ENCODE measurements around the gene HNRNPM.

DNA sequence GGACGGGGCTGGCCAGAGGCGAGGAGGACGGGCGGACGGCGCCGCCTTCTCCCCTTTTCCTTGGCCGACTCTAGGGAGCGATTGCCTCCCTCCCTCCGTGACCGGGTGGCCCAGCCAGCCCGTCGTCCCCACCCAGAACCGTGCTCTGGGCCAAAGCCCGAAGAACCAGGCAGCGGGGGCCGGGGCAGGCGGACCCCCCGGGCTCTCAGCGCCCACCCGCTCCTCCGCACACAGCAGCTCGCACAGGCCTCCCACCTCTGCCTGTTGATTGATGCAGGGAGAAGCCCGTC lies 41.0 kb upstream of the HNRNPM start:
- TF ChIP-seq, protein P1, sequence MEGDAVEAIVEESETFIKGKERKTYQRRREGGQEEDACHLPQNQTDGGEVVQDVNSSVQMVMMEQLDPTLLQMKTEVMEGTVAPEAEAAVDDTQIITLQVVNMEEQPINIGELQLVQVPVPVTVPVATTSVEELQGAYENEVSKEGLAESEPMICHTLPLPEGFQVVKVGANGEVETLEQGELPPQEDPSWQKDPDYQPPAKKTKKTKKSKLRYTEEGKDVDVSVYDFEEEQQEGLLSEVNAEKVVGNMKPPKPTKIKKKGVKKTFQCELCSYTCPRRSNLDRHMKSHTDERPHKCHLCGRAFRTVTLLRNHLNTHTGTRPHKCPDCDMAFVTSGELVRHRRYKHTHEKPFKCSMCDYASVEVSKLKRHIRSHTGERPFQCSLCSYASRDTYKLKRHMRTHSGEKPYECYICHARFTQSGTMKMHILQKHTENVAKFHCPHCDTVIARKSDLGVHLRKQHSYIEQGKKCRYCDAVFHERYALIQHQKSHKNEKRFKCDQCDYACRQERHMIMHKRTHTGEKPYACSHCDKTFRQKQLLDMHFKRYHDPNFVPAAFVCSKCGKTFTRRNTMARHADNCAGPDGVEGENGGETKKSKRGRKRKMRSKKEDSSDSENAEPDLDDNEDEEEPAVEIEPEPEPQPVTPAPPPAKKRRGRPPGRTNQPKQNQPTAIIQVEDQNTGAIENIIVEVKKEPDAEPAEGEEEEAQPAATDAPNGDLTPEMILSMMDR (IDR thresholded peaks at IDR 0.05 in 2 of 3, conservative IDR thresholded peaks at IDR 0.05 in 1 of 3; ENCODE audit: borderline replicate concordance in 1 of 3, insufficient read depth in 1 of 3, low read depth in 2 of 3, low read length in 2 of 3) = no peak
- no peak for TF ChIP-seq CEBPB (IDR thresholded peaks at IDR 0.05; ENCODE audit: low read depth)
- TF ChIP-seq POLR2AphosphoS5 (IDR thresholded peaks at IDR 0.05; ENCODE audit: low read depth, low read length) = no peak
- TF ChIP-seq POLR2A (IDR thresholded peaks at IDR 0.05; ENCODE audit: borderline replicate concordance, extremely low read depth, insufficient read depth, insufficient read length) = no peak
- no peak for TF ChIP-seq EZH2 (IDR thresholded peaks at IDR 0.05)
- TF ChIP-seq, protein P2, sequence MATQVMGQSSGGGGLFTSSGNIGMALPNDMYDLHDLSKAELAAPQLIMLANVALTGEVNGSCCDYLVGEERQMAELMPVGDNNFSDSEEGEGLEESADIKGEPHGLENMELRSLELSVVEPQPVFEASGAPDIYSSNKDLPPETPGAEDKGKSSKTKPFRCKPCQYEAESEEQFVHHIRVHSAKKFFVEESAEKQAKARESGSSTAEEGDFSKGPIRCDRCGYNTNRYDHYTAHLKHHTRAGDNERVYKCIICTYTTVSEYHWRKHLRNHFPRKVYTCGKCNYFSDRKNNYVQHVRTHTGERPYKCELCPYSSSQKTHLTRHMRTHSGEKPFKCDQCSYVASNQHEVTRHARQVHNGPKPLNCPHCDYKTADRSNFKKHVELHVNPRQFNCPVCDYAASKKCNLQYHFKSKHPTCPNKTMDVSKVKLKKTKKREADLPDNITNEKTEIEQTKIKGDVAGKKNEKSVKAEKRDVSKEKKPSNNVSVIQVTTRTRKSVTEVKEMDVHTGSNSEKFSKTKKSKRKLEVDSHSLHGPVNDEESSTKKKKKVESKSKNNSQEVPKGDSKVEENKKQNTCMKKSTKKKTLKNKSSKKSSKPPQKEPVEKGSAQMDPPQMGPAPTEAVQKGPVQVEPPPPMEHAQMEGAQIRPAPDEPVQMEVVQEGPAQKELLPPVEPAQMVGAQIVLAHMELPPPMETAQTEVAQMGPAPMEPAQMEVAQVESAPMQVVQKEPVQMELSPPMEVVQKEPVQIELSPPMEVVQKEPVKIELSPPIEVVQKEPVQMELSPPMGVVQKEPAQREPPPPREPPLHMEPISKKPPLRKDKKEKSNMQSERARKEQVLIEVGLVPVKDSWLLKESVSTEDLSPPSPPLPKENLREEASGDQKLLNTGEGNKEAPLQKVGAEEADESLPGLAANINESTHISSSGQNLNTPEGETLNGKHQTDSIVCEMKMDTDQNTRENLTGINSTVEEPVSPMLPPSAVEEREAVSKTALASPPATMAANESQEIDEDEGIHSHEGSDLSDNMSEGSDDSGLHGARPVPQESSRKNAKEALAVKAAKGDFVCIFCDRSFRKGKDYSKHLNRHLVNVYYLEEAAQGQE (IDR thresholded peaks at IDR 0.05; ENCODE audit: low read depth) = no peak
- TF ChIP-seq JUND (IDR thresholded peaks at IDR 0.05) = no peak
- no peak for TF ChIP-seq YY1 (IDR thresholded peaks at IDR 0.05; ENCODE audit: extremely low read depth, insufficient replicate concordance, low read depth, low read length)
- TF ChIP-seq, protein P3, sequence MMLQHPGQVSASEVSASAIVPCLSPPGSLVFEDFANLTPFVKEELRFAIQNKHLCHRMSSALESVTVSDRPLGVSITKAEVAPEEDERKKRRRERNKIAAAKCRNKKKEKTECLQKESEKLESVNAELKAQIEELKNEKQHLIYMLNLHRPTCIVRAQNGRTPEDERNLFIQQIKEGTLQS (IDR thresholded peaks at IDR 0.05) = no peak
- no peak for TF ChIP-seq RAD21 (IDR thresholded peaks at IDR 0.05; ENCODE audit: low read depth)

Measured in HCT116 (cell line).